Astrocyte of the cerebellum (primary cell): Measurements from ENCODE around the gene CLRN1.

Experiments
- DNase-seq: peaks from one replicate; pipeline ENCODE4 v3.0.0-alpha.2; 2011; ENCODE audit warnings: low read depth
- H3K4me3 ChIP-seq: 2 replicates; pipeline ENCODE4 v1.5.1; 2011; ENCODE audit warnings: mild to moderate bottlenecking, low read depth, low read length, moderate library complexity
- CTCF ChIP-seq: IDR thresholded peaks from 2 replicates; pipeline ENCODE4 v1.5.1; 2012; ENCODE audit warnings: low read length, low read depth, moderate library complexity, mild to moderate bottlenecking; ENCODE audit errors: missing control alignments
- in situ Hi-C: cut with HindIII; loops from 2 replicates; pipeline ENCODE4 v1.10.0; 2017; ENCODE audit warnings: low sequenced_read_pairs

Gene CLRN1

GRCh38 chr3:150890831-150891230, 81.7 kb downstream of the CLRN1 start:
- H3K4me3 ChIP-seq = no peak overlapping the region
- TF ChIP-seq CTCF = no peak
- no peak for DNase-seq
- in situ Hi-C loops = no loop called here

DNA sequence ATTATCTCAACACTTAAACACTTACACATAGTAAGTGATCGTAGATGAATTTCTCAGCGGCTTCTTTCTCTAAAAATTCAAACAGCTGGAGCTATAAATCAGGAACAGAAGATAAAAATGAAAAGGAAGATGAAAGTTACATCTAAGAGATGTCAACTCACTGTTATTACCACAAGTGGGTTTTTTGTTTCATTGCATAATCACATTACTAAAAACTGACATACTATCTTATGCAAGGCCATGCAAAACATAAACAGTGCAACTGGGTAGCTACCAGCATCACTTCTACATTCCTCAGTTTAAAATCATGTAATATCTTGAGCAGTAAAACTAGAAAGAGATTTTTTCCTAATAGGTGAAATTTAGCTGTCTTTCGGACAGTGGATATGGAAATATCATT, 82.2 kb downstream of the CLRN1 start:
- in situ Hi-C loops = no loop called here

GRCh38 chr3:150889106-150889505, 83.4 kb downstream of the CLRN1 start:
- in situ Hi-C loops = no loop called here
- H3K4me3 ChIP-seq = no peak overlapping the region
- DNase-seq = no peak
- TF ChIP-seq CTCF = no peak

More for the DNA sequence above, 82.2 kb downstream of the CLRN1 start:
- DNase-seq = no peak
- no peak for TF ChIP-seq CTCF
- H3K4me3 ChIP-seq = no peak overlapping the region

DNA sequence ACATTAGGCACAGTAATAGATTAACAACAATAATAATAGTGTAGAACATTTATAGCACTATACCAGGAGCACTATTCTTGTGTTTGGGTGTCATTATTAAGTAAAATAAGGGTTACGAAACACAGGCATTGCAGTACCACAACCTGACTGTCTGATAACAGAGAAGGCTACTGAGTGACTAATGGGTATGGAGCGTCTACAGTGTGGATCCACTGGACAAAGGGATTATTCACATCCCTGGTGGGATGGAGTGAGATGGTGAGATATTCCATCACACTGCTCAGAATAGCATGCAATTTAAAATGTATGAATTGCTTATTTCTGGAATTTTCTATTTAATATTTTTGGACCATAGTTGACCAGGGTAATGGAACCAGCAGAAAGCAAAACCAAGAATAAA, 85.5 kb downstream of the CLRN1 start:
- no peak for DNase-seq
- in situ Hi-C loops = no loop called here
- H3K4me3 ChIP-seq = no peak overlapping the region
- no peak for TF ChIP-seq CTCF

DNA sequence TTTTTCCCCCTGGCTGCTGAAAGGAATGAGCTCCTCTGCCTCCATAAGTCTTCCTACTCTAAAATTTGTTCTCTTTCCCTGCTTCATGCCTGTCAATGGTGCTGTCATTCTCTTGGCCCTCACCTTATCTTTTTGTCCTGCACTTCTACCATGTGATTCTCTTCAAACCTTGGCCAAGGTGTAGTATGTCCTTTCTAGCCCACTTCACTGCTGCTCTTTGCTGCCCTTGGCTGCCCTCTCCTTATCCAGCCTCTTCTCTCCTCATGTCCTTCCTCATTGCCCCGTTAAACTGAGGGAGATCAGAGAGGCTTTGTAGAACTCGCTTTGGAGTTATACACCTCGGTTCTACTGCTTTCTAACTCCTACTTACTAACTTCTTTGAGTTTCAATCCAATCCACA, 87.0 kb downstream of the CLRN1 start:
- no peak for DNase-seq
- in situ Hi-C loops = no loop called here
- H3K4me3 ChIP-seq = no peak overlapping the region
- TF ChIP-seq CTCF = no peak

- in situ Hi-C loops = no loop called here
- TF ChIP-seq CTCF = no peak
- H3K4me3 ChIP-seq = no peak overlapping the region
- no peak for DNase-seq
These were observed 93.4 kb downstream of the CLRN1 start for GRCh38 chr3:150878996-150879575.
